Thyroid gland (tissue), 4 donors: ENCODE data around the gene GNA15.

Experiments used
- CTCF ChIP-seq, 6 experiments: fragments of 200-600 bp in 3 of 6; fragments of 450-650 bp in 3 of 6; sonication (generic) in 3 of 6; IDR thresholded peaks; one replicate each; pipeline ENCODE4 v1.5.1; 2016 to 2019; ENCODE audit warnings: antibody characterized with exemption in 6 of 6, mild to moderate bottlenecking in 2 of 6, inconsistent platforms in 1 of 6, moderate library complexity in 1 of 6
- POLR2A ChIP-seq, 2 donors: fragments of 450-650 bp; IDR thresholded peaks; one replicate each; pipeline ENCODE4 v1.6.1; 2017; ENCODE audit warnings: antibody characterized with exemption in 2 of 2, mild to moderate bottlenecking in 2 of 2, moderate library complexity in 1 of 2

GRCh38 chr19:3121821-3122511 lies 13.9 kb upstream of the GNA15 start:
- no peak for TF ChIP-seq CTCF (IDR thresholded peaks at IDR 0.05)
- no peak for TF ChIP-seq POLR2A (IDR thresholded peaks at IDR 0.05)
